ENCODE measurements around the gene NDUFAF8.
A peak's percentile ranks its signal among the peaks of the same experiment; 100 is the strongest.

NDUFAF8 gene

DNA sequence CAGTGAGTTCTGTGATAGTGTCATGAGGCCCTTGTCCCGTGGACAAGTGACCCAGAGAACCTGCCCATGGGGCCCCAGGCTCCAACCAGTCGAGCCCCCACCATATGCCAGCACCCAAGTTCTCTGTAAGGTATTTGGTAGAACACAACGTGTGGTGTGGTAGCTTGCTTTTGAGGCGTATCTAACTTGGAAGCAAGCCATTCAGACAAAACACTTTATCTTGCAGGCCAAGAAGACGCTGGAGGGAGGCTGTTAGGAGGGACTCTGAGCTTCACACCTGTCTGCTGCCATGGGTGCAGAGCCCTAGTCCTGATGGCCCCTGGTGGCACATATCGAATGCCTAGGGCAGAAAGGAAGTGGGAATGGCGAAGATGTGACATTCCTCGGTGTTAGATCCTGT, 1.6 kb downstream of the NDUFAF8 start:
- DNase-seq: no peak

DNA sequence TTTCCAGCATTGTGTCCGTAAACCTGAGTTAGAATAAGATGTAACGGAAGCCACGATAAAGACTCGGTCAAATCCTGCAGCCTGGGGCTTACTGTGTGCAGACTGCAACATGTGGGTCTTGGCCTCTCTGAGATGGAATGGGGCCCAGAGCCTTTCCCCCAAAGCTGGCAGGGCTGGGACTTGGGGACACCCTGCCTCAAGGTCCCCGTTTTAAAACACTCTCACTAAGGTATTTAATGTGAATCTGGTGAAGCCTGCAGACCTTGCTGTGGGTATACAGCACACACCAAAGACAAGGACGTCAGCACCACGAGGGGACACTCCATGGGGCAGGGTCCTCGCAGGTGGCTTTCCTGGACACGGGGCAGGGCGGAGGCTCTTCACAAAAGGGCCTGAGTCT, 2.1 kb downstream of the NDUFAF8 start:
- no peak for DNase-seq

DNA sequence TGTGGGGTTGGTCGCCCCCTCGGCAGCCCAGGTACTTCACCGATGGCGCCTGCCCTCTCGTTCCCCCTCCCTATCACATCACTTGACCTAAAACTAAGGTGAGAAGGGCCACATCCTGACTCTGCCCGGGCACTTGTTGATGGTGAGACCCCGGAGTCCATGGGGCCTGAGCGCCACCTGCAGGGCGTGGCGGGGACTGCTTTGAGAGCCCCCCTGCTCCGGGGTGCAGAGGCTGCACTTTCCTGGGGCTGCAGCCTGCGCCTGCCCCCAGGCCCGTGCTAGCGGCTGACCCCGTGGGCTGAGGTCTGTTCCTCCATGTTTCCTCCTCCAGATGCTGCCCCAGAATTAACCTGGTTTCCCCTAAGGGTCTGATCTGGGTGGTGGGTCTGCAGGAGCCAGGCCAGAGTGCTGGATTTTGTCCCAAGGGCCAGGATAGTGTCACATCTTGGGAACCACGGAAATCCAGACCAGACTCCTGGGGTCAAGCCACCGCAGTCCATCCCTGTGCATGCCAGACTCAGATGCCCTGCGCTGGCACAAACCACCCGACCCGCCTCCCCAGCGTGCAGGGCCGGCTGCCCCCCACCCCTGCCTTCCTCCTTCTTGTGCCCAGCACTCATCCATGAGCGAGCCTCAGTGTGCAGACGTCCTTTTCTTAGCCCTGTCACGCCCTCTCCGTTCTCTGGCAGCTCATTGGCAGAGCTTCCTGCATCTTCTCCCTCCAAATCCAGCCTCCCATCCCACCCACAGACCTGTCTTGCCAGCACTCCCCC, 2.7 kb downstream of the NDUFAF8 start:
- DNase-seq: no peak

DNA sequence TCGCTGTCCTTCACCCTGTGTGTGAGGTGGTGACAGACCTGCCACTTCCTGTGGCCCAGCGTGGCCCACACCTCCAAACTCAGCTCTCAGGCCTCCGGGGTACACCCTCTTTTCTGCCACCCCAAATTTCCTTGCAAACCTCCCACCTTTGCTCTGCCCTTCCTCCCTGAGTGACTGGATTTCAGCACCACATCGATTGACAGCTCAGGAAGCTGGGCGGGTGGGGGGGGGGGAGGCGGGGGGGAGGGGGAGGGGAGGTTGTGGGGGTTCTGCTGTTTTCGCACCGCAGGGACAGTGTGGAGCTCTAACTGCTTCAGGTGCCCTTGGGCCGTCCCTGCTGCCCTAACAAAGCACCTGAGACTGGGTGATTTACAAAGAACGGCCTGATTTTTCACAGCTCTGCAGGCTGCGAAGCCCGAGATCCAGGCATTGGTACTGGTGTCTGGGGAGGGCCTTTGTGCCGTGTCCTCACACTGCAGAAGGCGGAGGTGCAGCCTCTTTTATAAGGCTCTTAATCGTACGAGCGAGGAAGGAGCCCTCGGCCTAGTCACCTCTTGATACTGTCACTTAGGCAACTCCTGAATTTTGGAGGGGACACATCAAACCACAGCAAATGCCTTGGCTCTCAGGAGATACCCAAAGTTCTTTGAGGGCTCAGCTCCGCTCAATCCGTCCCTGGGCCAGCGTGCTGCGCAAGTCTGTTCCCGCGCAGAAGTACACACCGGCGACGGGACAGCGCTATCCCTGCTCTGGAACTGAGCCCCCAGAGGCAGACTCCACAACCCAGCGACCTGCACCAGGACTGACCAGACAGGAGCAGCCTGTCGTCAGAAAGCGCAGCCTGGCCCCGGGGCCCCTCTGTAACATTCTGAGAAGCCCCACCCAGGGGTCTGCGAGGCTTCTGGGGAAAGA, 3.6 kb downstream of the NDUFAF8 start:
- DNase-seq: no peak

DNA sequence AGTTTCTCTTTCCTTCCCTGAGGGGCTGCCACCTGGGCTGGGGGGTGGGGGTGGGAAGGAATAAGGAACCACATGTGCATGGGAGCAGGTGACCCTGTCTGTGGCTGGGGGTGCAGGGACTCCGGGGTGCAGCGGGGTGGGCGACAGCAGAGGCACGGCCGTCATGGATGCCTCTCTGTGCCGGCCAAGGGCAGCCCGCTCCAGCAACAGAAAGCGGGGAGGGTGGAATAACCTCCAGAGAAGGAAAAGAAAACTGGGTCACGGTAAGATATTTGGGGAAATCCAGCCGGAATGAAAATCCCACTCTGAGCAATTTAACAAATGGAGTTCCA, 4.2 kb downstream of the NDUFAF8 start:
- DNase-seq: no peak

DNA sequence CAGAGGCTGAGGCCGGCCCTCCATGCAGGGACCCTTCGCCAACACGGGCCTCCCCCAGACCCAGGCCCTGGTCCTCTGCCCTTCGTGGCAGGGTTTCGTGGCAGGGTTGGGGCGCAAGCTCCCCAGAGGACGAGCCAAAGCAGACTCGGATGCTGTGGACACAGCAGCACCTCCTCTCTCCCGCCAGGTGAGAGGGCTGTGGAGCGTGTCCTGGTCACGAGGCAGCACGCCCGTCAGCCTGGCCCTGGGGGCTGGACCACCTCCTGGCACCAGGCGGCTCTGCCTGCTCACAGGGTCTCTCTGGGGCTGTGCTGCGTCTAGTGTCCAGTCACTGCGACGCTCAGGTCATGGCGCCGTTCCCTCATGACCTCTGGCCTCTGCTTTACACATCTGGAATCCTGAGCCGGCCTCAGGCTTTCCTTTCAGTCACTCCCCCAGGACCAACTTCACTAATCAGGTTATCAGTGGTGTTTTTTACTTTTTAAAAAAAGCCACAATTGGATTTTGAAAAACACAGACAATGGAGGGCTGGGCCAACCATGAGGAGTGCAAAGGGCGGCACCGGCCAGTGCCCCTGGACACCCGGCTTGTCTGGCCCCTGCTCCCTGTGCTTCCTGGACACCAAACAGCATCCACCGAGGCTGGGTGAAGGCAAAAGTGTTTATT, 5.4 kb downstream of the NDUFAF8 start:
- no peak for DNase-seq

DNA sequence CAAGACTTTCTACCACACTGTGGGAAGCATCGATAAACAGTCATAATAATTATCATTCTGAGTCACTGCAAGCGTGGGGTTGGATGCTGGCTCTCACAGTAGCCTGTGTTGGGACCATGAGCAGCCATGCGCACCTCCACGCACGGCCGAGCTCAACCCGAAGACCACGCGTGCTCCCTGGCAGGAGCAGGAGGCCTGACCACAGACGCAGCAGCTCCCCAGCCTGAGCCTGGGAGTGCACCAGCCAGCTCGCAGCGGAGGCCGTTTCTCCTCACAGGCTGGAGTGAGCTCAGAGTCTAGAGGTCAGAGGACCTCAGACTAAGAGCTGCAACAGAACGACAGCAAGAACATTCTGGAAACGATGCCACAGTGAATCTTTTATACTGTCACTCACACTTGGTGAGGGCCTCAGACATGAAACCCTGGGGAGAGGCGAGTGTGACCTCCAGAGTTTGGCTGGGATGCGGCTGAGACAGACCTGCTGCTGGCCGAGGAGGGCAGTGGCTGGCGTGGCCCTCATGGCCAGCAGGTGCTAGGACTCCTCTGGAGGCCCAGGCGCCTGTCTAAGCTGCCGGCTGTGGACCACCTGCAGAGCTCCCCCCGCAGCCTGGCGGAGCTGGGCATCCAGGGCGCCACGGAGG, 6.0 kb downstream of the NDUFAF8 start:
- DNase-seq: no peak

DNA sequence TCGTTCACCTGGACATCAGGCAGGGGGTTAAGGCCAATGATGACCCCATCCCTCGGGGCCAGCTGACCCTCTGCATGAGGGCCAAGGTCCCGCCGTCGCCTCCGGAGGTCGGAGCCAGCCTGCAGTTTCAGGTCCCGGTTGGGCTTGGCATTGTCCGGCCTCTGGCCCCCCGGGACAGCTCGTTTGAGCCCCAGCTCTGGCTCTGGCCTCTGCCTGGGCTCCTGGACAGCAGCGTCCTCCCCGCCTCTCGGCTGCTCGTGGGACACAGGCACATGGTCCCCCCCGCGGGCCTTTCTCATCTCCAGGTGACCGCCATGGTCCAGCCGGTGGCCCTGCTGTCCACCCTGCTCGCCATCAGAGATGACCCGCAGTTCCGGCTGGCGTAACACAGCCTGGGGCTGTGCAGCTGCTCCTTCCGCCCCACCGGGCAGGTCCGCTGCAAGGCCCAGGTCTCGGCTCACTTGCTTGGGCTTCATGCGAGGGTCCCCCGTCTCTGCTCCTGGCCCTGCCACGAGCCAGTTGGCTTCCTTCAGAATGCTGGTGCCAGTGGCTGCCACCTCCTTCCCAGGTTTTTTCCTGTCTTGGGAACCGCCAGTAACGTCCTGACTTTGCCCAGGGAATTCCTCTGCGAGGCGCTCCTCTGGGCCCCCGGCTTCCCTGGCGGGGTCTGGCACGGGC, 6.7 kb downstream of the NDUFAF8 start:
- no peak for DNase-seq

DNA sequence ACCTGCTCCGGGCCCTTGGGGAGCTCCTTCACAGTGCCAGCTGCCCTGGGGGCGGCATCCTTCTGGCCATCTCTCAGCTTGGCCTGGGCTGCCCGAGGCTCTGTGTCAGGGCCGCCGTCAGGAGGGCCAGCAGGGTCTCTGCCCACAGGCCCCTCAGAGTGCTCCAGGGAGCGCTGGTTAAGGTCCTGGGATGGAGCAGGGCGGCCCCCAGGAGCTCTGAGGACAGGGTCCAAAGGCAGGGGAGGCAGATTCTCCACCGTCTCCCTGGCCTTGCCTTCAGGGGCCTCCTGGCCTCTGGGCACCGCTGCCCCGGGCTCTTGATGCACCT, 7.2 kb downstream of the NDUFAF8 start:
- DNase-seq: no peak

DNA sequence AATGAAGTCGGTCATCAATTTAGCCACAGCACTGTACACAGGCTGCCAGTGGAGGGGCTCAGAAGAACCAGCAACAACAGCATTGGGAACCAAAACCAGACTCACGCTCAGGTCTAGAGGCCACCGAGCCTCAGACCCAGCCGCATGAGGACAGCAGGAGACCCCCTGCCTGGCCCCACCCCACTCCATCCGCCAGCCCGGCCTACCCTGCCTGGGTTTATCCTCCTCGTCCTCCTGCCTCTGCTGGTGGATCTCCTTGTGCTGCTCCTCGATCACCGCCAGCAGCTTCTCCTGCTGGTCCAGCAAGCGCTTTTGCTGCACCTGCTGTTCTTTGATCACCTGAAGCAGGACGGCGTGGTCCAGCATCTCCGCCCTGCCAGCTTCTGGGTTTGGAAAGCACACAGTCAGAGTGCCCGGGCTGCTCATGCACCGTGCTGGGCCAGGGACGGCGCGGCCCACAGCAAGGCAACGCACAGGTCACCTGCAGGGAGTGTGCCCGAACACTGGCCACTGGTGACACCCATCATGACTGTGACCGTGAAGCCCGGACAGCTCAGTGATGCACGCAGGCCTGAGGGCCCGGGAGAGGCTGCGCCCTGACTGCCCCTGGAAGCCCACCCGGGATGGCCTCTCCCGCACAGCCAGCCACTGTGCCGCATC, 7.7 kb downstream of the NDUFAF8 start:
- no peak for DNase-seq

DNA sequence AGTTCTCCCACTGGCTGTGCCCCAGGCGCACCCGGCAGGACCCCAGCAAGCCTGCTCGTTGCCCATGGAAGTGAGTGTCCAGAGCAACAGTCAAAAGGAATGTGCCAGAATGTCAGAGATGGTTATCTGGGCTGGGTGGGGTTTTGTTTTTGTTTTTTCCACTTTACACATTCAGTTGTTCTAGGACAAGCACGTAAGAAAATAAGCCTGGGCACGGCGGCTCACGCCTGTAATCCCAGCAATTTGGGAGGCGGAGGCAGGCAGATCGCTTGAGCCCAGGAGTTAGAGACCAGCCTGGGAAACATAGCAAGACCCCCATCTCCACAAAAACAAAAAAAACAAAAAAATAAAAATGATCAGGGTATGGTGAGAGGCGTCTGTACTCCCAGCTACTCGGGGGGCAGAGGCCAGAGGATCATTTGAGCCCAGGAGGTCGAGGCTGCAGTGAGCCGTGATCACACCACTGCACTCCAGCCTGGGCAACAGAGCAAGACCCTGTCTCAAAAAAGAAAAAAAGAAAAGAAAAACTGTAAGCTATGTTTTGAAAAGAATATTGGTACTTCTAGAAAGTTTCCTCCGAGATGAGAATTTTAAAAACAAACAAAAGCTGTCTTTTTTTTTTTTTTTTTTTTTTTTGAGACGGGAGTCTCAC, 8.3 kb downstream of the NDUFAF8 start:
- no peak for DNase-seq

DNA sequence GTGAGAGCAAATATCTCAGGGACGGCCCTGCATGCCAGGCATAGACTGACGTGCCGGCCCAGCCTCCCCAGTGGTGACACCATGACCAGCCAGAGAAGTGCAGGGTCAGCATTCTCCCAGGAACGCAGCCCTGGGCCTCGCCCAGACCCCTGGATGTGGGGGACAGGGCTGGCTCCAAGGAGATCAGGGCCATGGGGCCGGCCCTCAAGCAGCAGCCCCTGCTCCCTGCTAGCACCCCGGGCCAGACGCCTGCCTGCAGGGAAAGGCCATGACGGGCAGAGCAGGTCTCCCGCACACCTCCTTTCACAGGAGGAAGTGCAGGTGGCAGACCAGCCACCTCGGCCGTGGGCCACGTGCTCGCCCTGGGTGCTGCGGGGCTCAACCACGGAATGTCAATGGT, 9.5 kb downstream of the NDUFAF8 start:
- no peak for DNase-seq

DNA sequence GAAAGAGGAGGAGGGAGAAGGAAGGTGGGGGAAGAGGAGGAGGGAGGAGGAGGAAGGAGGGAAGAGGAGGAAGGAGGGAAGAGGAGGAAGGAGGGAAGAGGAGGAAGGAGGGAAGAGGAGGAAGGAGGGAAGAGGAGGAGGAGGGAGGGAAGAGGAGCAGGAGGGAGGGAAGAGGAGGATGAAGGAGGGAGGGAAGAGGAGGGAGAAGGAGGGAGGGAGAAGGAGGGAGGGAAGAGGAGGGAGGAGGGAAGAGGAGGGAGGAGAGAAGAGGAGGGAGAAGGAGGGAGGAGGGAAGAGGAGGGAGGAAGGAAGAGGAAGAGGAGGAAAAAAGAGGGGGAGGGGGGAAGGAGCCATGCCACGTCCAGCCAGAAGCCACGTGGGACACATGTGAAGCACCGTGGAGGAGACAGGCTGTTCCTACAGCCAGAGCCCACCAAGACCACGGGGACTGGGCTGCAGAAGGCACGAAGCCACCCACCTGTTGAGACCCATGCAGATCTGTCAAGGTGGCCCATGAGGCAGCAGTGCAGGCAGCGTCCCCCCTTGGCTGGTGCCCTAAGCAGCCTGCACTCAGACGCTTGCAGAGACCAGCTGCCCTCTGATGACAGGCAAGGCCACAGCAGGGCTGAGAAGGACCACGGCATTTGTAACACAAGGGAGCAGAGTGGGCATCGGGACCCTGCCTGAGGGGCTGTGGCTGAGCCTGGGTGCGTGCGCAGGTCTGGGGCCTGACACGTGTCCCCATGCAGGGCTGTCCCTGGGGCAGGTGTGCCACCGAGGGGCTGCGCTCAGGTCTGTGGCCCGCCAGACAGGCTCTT, 10.3 kb downstream of the NDUFAF8 start:
- no peak for DNase-seq

DNA sequence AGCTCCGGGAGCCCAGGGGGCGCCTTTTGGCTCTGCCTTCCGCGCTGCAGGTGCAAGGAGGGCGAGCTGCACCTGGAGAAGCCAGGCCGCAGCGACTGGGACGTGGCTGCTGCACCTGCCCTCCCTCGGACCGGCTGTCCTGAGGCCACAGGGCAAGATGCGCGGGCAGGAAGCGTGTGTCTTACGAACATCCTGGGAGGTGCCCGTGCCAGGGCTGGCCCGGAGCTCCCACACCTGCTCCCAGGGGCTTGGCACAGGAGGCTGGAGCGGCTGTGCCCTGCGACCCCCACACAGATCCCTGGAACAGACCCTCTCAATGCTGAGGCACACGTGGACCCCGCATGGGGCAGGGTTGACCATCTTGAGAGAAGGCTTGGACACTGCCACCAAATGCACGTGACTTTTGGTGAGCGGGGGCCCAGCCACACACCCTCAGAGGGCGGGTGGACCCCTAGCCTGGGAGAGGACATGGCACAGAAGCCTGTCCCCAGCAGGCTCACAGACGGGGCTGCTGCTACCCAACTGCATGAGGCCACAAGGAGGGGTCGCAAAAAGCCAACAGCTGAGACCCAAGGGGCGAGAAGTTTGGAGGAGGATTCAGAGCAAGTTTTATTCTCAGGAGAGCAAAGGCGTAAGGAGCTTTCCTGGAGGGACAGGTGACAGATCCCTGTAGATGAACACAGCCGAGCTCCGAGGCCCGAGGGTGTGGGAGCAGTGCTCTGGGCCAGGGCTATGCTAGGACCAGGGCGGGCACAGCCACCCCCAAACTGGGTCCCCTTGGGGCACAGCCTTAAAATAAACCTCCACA, 11.4 kb downstream of the NDUFAF8 start:
- no peak for DNase-seq

DNA sequence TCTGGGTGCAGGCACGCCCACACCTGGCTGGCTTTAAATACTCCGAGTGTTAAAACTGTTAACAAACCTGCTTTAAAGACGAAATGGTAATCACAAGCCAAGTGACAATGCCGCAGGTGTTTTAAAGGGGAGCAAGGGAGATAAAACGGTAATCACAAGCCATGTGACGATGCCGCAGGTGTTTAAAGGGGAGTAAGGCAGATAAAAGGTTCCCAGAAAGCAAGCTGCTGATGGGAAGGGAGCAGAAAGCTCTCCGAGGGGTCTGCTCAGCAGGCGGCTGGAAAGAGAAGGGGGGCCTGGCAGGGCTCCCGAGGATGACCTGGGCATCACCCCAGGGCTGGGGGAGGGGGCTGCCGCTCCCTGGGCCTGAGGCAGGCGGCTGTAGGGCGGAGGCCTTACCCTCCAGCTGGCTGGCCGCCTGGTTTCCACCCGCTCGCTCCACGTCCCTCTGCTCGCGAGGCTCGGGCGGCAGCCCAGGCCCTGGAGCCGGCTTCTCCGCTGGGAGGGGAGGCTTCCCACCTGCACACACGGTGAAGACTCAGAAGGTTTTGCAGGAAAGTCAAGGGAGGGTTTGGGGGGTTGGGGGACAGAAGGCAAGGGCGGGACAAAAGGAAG, 12.1 kb downstream of the NDUFAF8 start:
- DNase-seq: no peak

DNA sequence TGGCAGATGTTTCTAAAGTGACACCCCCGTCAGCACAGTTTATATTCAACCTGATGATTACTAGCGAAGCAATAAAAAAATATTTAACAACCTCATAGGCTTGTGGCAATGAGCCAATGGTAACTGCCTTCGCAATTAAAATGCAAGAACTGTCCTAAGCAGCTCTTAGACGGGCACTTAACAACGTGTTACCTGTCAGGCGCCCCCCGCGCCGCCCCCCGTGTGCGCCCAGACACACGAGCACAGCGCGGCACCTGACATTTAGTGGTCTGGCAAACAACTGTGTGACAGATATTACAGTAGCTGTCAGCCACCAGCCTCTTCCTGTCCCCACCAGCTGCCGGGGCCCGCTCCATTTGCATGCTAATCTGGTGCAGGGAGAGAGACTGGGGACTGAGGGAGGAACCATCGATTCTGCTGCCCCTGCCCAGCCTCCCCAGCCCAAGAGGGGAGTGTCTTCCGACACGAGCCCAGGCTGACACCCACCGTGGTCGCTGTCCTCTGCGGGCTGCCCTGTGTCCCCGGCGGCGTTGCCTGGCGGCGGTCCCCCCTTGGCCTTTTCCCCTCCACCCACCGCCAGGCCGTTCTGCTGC, 12.7 kb downstream of the NDUFAF8 start:
- peak; percentile 80 for DNase-seq

DNA sequence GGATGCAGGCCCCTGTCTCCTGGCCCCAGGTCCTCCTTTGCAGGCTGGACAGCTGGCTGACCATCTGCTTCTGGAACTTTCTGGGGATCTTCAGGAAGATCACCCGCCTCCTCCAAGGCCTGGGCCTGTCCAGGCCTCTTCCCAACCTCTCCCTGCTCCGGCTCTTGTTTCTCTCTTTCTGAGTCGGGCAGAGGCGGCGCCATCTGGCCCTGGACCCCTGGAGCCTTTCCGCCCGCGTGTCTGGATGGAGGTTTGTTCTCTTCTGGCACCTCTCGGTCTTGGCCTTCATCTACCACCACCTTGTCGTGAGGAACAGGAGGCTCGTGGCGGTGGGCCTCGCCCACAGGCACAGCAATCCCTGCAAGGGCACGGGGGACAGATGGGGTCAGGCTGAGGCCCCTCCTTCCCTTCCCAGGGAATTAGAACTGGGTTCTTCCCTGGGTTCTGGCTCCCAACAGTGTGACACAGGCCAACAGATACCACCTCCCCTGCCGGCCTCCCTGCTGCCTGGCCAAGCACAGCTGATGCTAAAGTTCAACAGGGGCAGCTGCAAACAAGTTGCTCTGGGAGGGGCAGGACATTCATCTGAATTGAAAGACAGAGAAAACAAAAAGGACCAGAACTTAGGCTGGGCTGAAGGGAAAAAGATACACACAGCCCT, 13.3 kb downstream of the NDUFAF8 start:
- DNase-seq: no peak

DNA sequence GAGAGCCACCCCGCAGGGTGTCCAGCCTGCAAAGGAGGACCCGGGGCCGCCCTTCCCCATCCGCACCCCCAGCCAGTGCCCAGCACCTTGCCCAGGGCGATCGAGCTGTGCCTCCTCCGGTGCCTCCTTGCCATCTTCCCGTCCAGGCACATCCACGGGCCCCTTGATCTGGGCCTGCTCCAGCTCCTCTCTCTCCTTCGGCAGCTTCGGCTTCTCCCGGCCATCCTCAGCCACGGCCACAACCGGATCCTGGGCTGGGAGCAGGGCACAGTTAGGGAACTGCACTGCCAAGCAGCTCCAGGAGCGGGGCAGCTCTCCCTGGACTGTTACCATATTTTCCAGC, 13.8 kb downstream of the NDUFAF8 start:
- DNase-seq: no peak

All from NCI-H1436 treated with DMSO at 0.1 percent for 48 hours (cell line).